Activated CD8-positive, alpha-beta T cell treated with anti-CD3 and anti-CD28 coated beads for 36 hours (primary cell): ENCODE results near the gene LUC7L. TPM values are rescaled to one million over a fixed set of nuclear protein-coding genes. Genes with fewer than 3 reads are reported as not detected.

Source experiments
- ATAC-seq: fragments of 200-7000 bp; cut with Tn5 transposase; one replicate; pipeline ENCODE4 v1.10.0; 2021; ENCODE audit warnings: mild to moderate bottlenecking, moderate library complexity
- CTCF ChIA-PET: fragments of 350-600 bp; sonication (Branson Sonifier 250); formaldehyde crosslinking; loops from one replicate; lab custom pipeline; 2021; ENCODE audit warnings: antibody characterized with exemption; lab: Charles Lee
- POLR2A ChIA-PET: fragments of 350-600 bp; sonication (Branson Sonifier 250); formaldehyde crosslinking; loops from one replicate; lab custom pipeline; 2021; ENCODE audit warnings: antibody characterized with exemption; lab: Charles Lee
- DNase-seq: peaks from one replicate; pipeline ENCODE4 v3.0.0-alpha.2; 2020
- H3K27ac Mint-ChIP-seq: one replicate; pipeline ENCODE4 v1.8.0; 2021; ENCODE audit warnings: mild to moderate bottlenecking, mixed read lengths
- H3K27me3 Mint-ChIP-seq: one replicate; pipeline ENCODE4 v1.8.0; 2021; ENCODE audit warnings: mixed read lengths
- H3K36me3 Mint-ChIP-seq: one replicate; pipeline ENCODE4 v1.8.0; 2021; ENCODE audit warnings: low read depth, mixed read lengths
- H3K4me1 Mint-ChIP-seq: one replicate; pipeline ENCODE4 v1.8.0; 2021; ENCODE audit warnings: low read depth, mixed read lengths
- H3K4me3 Mint-ChIP-seq: one replicate; pipeline ENCODE4 v1.8.0; 2021; ENCODE audit warnings: mild to moderate bottlenecking, moderate library complexity, mixed read lengths
- H3K9me3 Mint-ChIP-seq: one replicate; pipeline ENCODE4 v1.8.0; 2021; ENCODE audit warnings: mixed read lengths
- intact Hi-C: fragments of 100-400 bp; cut with micrococcal nuclease; formaldehyde crosslinking; loops from one replicate; pipeline ENCODE4 v1.10.0; 2022
- total RNA-seq, 2 experiments: library from RNA; stranded (reverse); gene quantifications; one replicate each; pipeline ENCODE4 v1.2.3, GENCODE V29; 2021
- TF ChIP-seq, protein P1 (sequence below): fragments of 200-600 bp; IDR thresholded peaks from one replicate; pipeline ENCODE4 v1.8.0; 2022; ENCODE audit warnings: antibody characterized with exemption, mild to moderate bottlenecking

Gene LUC7L
- total RNA-seq, 2 experiments from 2014 or later = 68.0 to 72.8 TPM

DNA sequence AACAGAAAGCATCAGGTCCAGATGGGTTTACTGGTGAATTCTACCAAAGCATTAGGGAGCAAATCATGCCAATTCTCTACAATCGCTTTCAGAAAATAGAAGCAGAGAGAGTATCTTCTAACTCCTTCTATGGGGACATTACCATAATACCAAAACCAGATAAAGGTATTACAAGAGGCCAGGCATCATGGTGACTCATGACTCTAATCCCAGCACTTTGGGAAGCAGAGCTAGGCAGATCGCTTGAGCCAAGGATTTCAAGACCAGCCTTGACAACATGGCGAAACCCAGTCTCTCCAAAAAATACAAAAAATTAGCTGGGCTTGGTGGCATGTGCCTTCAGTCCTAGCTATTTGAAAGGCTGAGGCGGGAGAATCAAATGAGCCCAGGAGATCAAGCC, 26.0 kb downstream of the LUC7L start:
- CTCF ChIA-PET = no interaction called here
- H3K36me3 Mint-ChIP-seq = peaks cover 42% of the 10 kb centered on the region
- peaks cover 6% of the 10 kb centered on the region for H3K4me1 Mint-ChIP-seq
- POLR2A ChIA-PET = no interaction called here
- TF ChIP-seq, protein P1, sequence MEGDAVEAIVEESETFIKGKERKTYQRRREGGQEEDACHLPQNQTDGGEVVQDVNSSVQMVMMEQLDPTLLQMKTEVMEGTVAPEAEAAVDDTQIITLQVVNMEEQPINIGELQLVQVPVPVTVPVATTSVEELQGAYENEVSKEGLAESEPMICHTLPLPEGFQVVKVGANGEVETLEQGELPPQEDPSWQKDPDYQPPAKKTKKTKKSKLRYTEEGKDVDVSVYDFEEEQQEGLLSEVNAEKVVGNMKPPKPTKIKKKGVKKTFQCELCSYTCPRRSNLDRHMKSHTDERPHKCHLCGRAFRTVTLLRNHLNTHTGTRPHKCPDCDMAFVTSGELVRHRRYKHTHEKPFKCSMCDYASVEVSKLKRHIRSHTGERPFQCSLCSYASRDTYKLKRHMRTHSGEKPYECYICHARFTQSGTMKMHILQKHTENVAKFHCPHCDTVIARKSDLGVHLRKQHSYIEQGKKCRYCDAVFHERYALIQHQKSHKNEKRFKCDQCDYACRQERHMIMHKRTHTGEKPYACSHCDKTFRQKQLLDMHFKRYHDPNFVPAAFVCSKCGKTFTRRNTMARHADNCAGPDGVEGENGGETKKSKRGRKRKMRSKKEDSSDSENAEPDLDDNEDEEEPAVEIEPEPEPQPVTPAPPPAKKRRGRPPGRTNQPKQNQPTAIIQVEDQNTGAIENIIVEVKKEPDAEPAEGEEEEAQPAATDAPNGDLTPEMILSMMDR = no peak
- ATAC-seq = no peak
- no peak for DNase-seq
- H3K4me3 Mint-ChIP-seq = no peak overlapping the region
- no peak overlapping the region for H3K27ac Mint-ChIP-seq
- intact Hi-C loops = no loop called here
- H3K27me3 Mint-ChIP-seq = no peaks in the 10 kb centered on the region
- no peaks in the 10 kb centered on the region for H3K9me3 Mint-ChIP-seq

DNA sequence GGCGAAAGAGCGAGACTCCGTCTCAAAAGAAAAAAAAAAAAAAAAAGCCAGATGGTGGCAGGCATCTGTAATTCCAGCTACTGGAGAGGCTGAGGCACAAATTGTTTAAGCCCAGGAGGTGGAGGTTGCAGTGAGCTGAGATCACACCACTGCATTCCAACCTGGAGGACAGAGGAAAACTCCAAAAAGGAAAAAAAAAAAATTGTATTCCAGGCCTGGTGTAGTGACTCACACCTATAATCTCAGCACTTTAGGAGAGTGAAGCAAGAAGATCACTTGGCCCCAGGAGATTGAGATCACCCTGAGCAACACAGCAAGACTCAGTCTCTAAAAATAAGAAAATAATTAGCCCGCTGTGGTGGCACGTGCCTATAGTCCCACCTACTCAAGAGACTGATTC, 28.9 kb downstream of the LUC7L start:
- ChIA-PET CTCF (interaction anchor here (1.9 kb wide), 1 partner anchor 104 kb away, joined by 4 read pairs; no protein-coding TSS in a partner anchor), POLR2A (interaction anchor here (1.5 kb wide), 1 partner anchor 34 kb away, joined by 5 read pairs; the partner anchor contains the start of gene FAM234A)
- Mint-ChIP-seq H3K27ac (no peak overlapping the region), H3K4me3 (no peak overlapping the region), H3K36me3 (peaks cover 35% of the 10 kb centered on the region), H3K27me3 (no peaks in the 10 kb centered on the region), H3K9me3 (no peaks in the 10 kb centered on the region), H3K4me1 (no peaks in the 10 kb centered on the region)
- no peak for ATAC-seq
- DNase-seq = no peak
- TF ChIP-seq, protein P1 = no peak
- intact Hi-C loops = no loop called here

DNA sequence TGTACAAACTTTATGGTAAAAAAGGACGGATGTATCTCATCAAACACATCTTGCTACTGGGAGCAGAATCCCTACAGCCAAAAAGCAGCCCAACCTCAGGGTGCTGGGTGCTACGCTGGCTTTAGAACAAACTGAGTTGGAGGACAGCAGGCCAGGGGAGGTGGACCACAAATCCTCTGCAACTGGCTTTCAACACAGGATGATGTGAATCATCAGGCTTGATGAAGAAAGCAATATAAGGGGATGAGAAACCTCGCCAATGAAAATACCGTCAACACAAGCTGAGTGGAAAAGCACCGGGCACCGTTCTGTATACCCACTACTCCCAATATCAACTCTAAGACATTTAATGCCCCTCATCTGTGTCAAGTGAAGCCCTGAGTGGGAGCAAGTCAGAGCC, 34.7 kb downstream of the LUC7L start:
- POLR2A ChIA-PET = interaction anchor here (1.2 kb wide), 1 partner anchor 13 kb away, joined by 4 read pairs; no protein-coding TSS in a partner anchor
- Mint-ChIP-seq H3K4me3 (no peak overlapping the region), H3K27me3 (no peaks in the 10 kb centered on the region), H3K9me3 (no peaks in the 10 kb centered on the region), H3K4me1 (no peaks in the 10 kb centered on the region), H3K27ac (no peak overlapping the region), H3K36me3 (peaks cover 38% of the 10 kb centered on the region)
- intact Hi-C loops = no loop called here
- CTCF ChIA-PET = interaction anchor here (2.2 kb wide), 1 partner anchor 13 kb away, joined by 9 read pairs; no protein-coding TSS in a partner anchor
- no peak for ATAC-seq
- TF ChIP-seq, protein P1 = no peak
- no peak for DNase-seq

DNA sequence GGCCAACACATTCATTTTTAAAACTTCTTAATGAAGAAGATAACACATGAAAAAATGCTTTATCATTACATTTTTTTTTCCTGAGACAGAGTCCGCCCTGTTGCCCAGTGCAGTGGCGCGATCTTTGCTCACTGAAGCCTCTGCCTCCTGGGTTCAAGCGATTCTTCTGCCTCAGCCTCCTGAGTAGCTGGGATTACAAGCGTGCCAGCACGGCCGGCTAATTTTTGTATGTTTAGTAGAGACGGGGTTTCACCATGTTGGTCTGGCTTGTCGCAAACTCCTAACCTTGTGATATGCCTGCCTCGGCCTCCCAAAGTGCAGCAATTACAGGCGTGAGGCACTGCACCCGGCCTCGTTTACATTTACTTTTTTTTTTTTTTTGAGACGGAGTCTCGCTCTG, 35.8 kb downstream of the LUC7L start:
- Mint-ChIP-seq H3K4me1 (peaks cover 3% of the 10 kb centered on the region), H3K36me3 (peaks cover 44% of the 10 kb centered on the region), H3K27ac (no peak overlapping the region), H3K4me3 (no peak overlapping the region), H3K9me3 (no peaks in the 10 kb centered on the region), H3K27me3 (no peaks in the 10 kb centered on the region)
- ChIA-PET POLR2A (interaction anchor here (1.6 kb wide), 1 partner anchor 35 kb away, joined by 4 read pairs; no protein-coding TSS in a partner anchor), CTCF (interaction anchor here (2.2 kb wide), 1 partner anchor 12 kb away, joined by 9 read pairs; no protein-coding TSS in a partner anchor)
- TF ChIP-seq, protein P1 = no peak
- intact Hi-C loops = no loop called here
- ATAC-seq (no peak), DNase-seq (no peak)

DNA sequence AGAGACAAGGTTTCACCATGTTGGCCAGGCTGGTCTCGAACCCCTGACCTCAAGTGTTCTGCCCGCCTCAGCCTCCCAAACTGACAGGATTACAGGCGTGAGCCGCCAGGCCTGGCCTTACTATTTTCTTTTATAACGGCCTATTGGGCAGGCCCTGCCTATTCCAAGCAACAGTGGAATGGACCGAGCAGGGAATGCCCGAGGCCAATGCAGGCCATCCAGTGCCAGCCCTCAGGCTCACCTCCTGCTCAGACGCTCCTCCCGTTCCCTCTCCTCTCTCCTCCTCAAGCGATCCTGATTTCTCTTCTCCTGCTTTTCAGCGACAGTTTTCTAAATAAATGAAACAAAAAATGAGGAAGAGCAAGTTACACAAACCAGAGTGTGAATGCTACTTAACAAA, 36.6 kb downstream of the LUC7L start:
- H3K4me1 Mint-ChIP-seq = peaks cover 3% of the 10 kb centered on the region
- POLR2A ChIA-PET = interaction anchor here (1.6 to 1.9 kb wide), 2 partner anchors 12 to 36 kb away, joined by 4 read pairs; partner anchors contain the start of gene HBQ1
- no peak overlapping the region for H3K27ac Mint-ChIP-seq
- TF ChIP-seq, protein P1 = no peak
- no peaks in the 10 kb centered on the region for H3K27me3 Mint-ChIP-seq
- DNase-seq (no peak), ATAC-seq (no peak)
- peaks cover 45% of the 10 kb centered on the region for H3K36me3 Mint-ChIP-seq
- H3K9me3 Mint-ChIP-seq = no peaks in the 10 kb centered on the region
- no peak overlapping the region for H3K4me3 Mint-ChIP-seq
- CTCF ChIA-PET = interaction anchor here (1.0 to 2.2 kb wide), 3 partner anchors 11 to 160 kb away, joined by 3 to 9 read pairs (median 5); no protein-coding TSS in a partner anchor
- intact Hi-C loops = no loop called here
